Endothelial cell of umbilical vein (primary cell): Measurements from ENCODE around the gene MGAT5. TPM values are rescaled to one million over a fixed set of nuclear protein-coding genes. Genes with fewer than 3 reads are reported as not detected.

ENCODE experiments used
- BruUV-seq: library from RNA; stranded (reverse); fragments of 400-500 nt; replicated peaks from 2 replicates; lab custom pipeline; 2021; lab: Mats Ljungman, UMichigan
- CTCF ChIA-PET: fragments of 300-600, 350-600 bp; sonication (Branson Sonifier 250); formaldehyde crosslinking; loops from one replicate; lab custom pipeline; 2021; ENCODE audit warnings: antibody characterized with exemption, inconsistent platforms; lab: Charles Lee
- POLR2A ChIA-PET: fragments of 300-600, 350-600 bp; sonication (Branson Sonifier 250); formaldehyde crosslinking; loops from one replicate; lab custom pipeline; 2021; ENCODE audit warnings: antibody characterized with exemption, inconsistent platforms; lab: Charles Lee
- DNase-seq: peaks from one replicate; pipeline ENCODE4 v3.0.0-alpha.2; 2011; ENCODE audit warnings: low read depth, low spot score
- FAIRE-seq: peaks from 2 replicates; lab custom pipeline; 2011; peaks lifted over from hg19 to GRCh38; lab: Jason Lieb, UNC
- H2AFZ ChIP-seq: 2 replicates; pipeline ENCODE4 v1.6.0; 2012; ENCODE audit warnings: low read depth, low read length, control low read depth, inconsistent platforms
- H3K27ac ChIP-seq: 2 replicates; pipeline ENCODE4 v1.5.1; 2011; ENCODE audit warnings: low read depth, mild to moderate bottlenecking, control low read depth, low read length, moderate library complexity; ENCODE audit not compliant: insufficient read depth
- H3K27me3 ChIP-seq, 2 experiments: 2 replicates each; pipeline versions ENCODE4 v1.6.0 to v1.6.1; 2011; ENCODE audit warnings: low read length in 2 of 2, mixed read lengths in 1 of 2; ENCODE audit not compliant: control insufficient read depth in 2 of 2, insufficient read depth in 2 of 2
- H3K36me3 ChIP-seq, 2 experiments: 2 replicates in 1 of 2; 3 replicates in 1 of 2; pipeline ENCODE4 v1.5.1; 2011; ENCODE audit warnings: low read length in 2 of 2, mild to moderate bottlenecking in 1 of 2, moderate library complexity in 1 of 2; ENCODE audit not compliant: control insufficient read depth in 2 of 2, insufficient read depth in 2 of 2; ENCODE audit errors: extremely low read depth in 1 of 2
- H3K4me1 ChIP-seq: 3 replicates; pipeline ENCODE4 v1.5.1; 2011; ENCODE audit warnings: mild to moderate bottlenecking, low read length; ENCODE audit not compliant: control insufficient read depth, insufficient read depth; ENCODE audit errors: extremely low read depth
- H3K4me2 ChIP-seq: 2 replicates; pipeline ENCODE4 v1.6.1; 2011; ENCODE audit warnings: low read length, control low read depth, mixed read lengths; ENCODE audit not compliant: insufficient read depth
- H3K4me3 ChIP-seq, 3 experiments: fragments of 200-600 bp in 1 of 3; sonication (generic), shearing (Covaris generic) in 1 of 3; replicated peaks in 1 of 3; 2 replicates each; pipeline ENCODE4 v1.5.1; 2011 to 2016; ENCODE audit warnings: control low read depth in 3 of 3, low read length in 3 of 3, mild to moderate bottlenecking in 2 of 3, inconsistent platforms in 1 of 3, low read depth in 1 of 3, moderate library complexity in 1 of 3; ENCODE audit not compliant: insufficient read depth in 1 of 3
- H3K79me2 ChIP-seq: 2 replicates; pipeline ENCODE4 v1.6.0; 2012; ENCODE audit warnings: low read length, inconsistent platforms; ENCODE audit not compliant: control insufficient read depth, insufficient read depth
- H3K9ac ChIP-seq: replicated peaks from 2 replicates; pipeline ENCODE3; 2011; ENCODE audit warnings: low read length, control low read depth; ENCODE audit not compliant: insufficient read depth; ENCODE audit errors: extremely low read depth
- H3K9me1 ChIP-seq: replicated peaks from 3 replicates; pipeline ENCODE4 v1.6.0; 2011; ENCODE audit warnings: mild to moderate bottlenecking, low read length; ENCODE audit not compliant: control insufficient read depth, insufficient read depth; ENCODE audit errors: extremely low read depth
- H3K9me3 ChIP-seq: replicated peaks from 2 replicates; pipeline ENCODE4 v1.5.1; 2012; ENCODE audit warnings: low read length, inconsistent platforms; ENCODE audit not compliant: control insufficient read depth, insufficient read depth
- H4K20me1 ChIP-seq: replicated peaks from 2 replicates; pipeline ENCODE3; 2011; ENCODE audit warnings: mild to moderate bottlenecking, low read length; ENCODE audit not compliant: control insufficient read depth, insufficient read depth; ENCODE audit errors: extremely low read depth
- EZH2 ChIP-seq: IDR thresholded peaks from 2 replicates; pipeline ENCODE4 v1.6.1; 2012; ENCODE audit warnings: borderline replicate concordance, low read depth, mild to moderate bottlenecking, moderate library complexity, low read length, inconsistent platforms; ENCODE audit not compliant: severe bottlenecking
- FOS ChIP-seq: IDR thresholded peaks from 2 replicates; pipeline ENCODE4 v1.6.1; 2011; ENCODE audit warnings: mild to moderate bottlenecking, low read length, moderate library complexity, borderline replicate concordance; ENCODE audit not compliant: insufficient read depth
- GATA2 ChIP-seq: IDR thresholded peaks from 2 replicates; pipeline ENCODE4 v1.7.0; 2011; ENCODE audit warnings: low read depth, mild to moderate bottlenecking, moderate library complexity, mixed read lengths, low read length; ENCODE audit not compliant: insufficient read length, insufficient read depth
- JUN ChIP-seq: IDR thresholded peaks from 2 replicates; pipeline ENCODE4 v1.6.1; 2011; ENCODE audit warnings: borderline replicate concordance, low read depth; ENCODE audit not compliant: insufficient read length, insufficient read depth
- MYC ChIP-seq: IDR thresholded peaks from one replicate; pipeline ENCODE4 v1.6.1; 2011; ENCODE audit warnings: mild to moderate bottlenecking, low read depth, low read length
- POLR2A ChIP-seq: IDR thresholded peaks from 2 replicates; pipeline ENCODE4 v1.6.1; 2012; ENCODE audit warnings: low read depth, mild to moderate bottlenecking, control low read depth, low read length
- POLR2AphosphoS5 ChIP-seq: IDR thresholded peaks from 2 replicates; pipeline ENCODE4 v1.6.1; 2012; ENCODE audit warnings: low read depth, mild to moderate bottlenecking, control low read depth, low read length, moderate library complexity; ENCODE audit not compliant: insufficient read depth
- dilution Hi-C: fragments of 300-500 bp; cut with MboI; formaldehyde crosslinking; loops from one replicate; pipeline ENCODE4 v1.15.0; 2019; ENCODE audit warnings: low sequenced_read_pairs; ENCODE audit not compliant: extremely low pct_ligation_motif_present
- intact Hi-C: fragments of 100-400 bp; cut with micrococcal nuclease; formaldehyde crosslinking; loops from one replicate; pipeline ENCODE4 v1.10.0; 2022
- polyA plus RNA-seq, 4 experiments: library from polyadenylated mRNA; depleted of rRNA in 3 of 4; stranded (reverse) in 3 of 4; unstranded in 1 of 4; fragments of >200 nt; gene quantifications; 2 replicates each; pipeline versions ENCODE4 v1.2.1 to v1.2.3, GENCODE V29; 2011 to 2012; ENCODE audit warnings: missing spikeins in 1 of 4
- total RNA-seq: library from RNA; stranded (reverse); gene quantifications from 2 replicates; pipeline ENCODE4 v1.2.3, GENCODE V29; 2021
- TF ChIP-seq, protein P1 (sequence below), 2 donors: IDR thresholded peaks; 1 replicate in 1 of 2; 2 replicates in 1 of 2; pipeline ENCODE4 v1.5.1; 2011; ENCODE audit warnings: low read length in 2 of 2, mild to moderate bottlenecking in 2 of 2, moderate library complexity in 2 of 2, control low read depth in 1 of 2, inconsistent platforms in 1 of 2, low read depth in 1 of 2; ENCODE audit not compliant: insufficient read depth in 1 of 2; ENCODE audit errors: extremely low read depth in 1 of 2
- TF ChIP-seq, protein P2 (sequence below): IDR thresholded peaks from 2 replicates; pipeline ENCODE4 v1.6.1; 2011; ENCODE audit not compliant: insufficient read depth, insufficient read length

Gene MGAT5
- total and polyA plus RNA-seq, 2 donors (not counting 3 experiments of a cell fraction or from before 2014, with no cell fraction given) = 17.7 to 84.1 TPM

DNA sequence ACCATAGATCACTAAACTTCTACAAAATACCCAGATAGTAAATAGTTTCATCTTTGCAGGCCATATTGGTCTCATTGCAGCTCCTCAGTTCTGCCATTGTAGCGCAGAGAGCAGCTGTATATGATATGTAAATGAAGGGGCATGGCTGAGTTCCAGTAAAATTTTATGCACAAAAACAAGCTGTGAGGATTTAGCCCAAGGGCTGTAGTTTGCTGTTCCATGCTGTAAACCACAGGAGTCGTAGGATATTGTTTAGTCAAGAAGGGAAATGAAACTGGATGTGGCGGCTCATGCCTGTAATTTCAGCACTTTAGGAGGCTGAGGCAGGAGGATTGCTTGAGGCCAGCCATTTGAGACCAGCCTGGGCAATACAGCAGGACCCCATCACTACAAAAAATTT, 83.0 kb downstream of the MGAT5 start:
- H2AFZ ChIP-seq = no peak overlapping the region
- H3K27me3 ChIP-seq = no peaks in the 10 kb centered on the region
- BruUV-seq = no TSS peak
- H3K4me1 ChIP-seq = peaks cover 4% of the 10 kb centered on the region
- no peak for DNase-seq
- POLR2A ChIA-PET = no interaction called here
- no peak overlapping the region for H3K4me3 ChIP-seq
- TF ChIP-seq POLR2A (no peak), FOS (no peak), JUN (no peak), POLR2AphosphoS5 (no peak), MYC (no peak), GATA2 (no peak), EZH2 (no peak)
- TF ChIP-seq, protein P1, sequence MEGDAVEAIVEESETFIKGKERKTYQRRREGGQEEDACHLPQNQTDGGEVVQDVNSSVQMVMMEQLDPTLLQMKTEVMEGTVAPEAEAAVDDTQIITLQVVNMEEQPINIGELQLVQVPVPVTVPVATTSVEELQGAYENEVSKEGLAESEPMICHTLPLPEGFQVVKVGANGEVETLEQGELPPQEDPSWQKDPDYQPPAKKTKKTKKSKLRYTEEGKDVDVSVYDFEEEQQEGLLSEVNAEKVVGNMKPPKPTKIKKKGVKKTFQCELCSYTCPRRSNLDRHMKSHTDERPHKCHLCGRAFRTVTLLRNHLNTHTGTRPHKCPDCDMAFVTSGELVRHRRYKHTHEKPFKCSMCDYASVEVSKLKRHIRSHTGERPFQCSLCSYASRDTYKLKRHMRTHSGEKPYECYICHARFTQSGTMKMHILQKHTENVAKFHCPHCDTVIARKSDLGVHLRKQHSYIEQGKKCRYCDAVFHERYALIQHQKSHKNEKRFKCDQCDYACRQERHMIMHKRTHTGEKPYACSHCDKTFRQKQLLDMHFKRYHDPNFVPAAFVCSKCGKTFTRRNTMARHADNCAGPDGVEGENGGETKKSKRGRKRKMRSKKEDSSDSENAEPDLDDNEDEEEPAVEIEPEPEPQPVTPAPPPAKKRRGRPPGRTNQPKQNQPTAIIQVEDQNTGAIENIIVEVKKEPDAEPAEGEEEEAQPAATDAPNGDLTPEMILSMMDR (IDR thresholded peaks at IDR 0.05; ENCODE audit: extremely low read depth in 1 of 2, insufficient read depth in 1 of 2, low read depth in 1 of 2, low read length in 2 of 2) = no peak
- TF ChIP-seq, protein P2, sequence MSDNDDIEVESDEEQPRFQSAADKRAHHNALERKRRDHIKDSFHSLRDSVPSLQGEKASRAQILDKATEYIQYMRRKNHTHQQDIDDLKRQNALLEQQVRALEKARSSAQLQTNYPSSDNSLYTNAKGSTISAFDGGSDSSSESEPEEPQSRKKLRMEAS = no peak
- dilution Hi-C loops (no loop called here), intact Hi-C loops (no loop called here)
- H3K9me1 ChIP-seq = no peaks in the 10 kb centered on the region
- no peaks in the 10 kb centered on the region for H3K9me3 ChIP-seq
- CTCF ChIA-PET = interaction anchor here (0.9 to 1.3 kb wide), 6 partner anchors 9 to 451 kb away, joined by 3 to 5 read pairs (median 4); no protein-coding TSS in a partner anchor
- no peaks in the 10 kb centered on the region for H3K79me2 ChIP-seq
- H4K20me1 ChIP-seq = no peaks in the 10 kb centered on the region
- H3K4me2 ChIP-seq = no peak overlapping the region
- FAIRE-seq = no peak
- H3K36me3 ChIP-seq = no peaks in the 10 kb centered on the region
- H3K9ac ChIP-seq = no peak overlapping the region
- no peak overlapping the region for H3K27ac ChIP-seq
